Mesenchymal stem cell (in vitro differentiated cells and primary cell): ENCODE results near the gene BCL7A.
A peak's percentile ranks its signal among the peaks of the same experiment; 100 is the strongest.

Experiments used
- DNase-seq: peaks from one replicate; pipeline ENCODE4 v3.0.0-alpha.2; 2013
- H2AFZ ChIP-seq: one replicate; pipeline ENCODE4 v1.6.1; 2013; ENCODE audit warnings: low read depth, mild to moderate bottlenecking, control low read depth, inconsistent platforms, low read length, moderate library complexity
- H2AK5ac ChIP-seq: 2 replicates; pipeline ENCODE4 v1.6.1; 2013; ENCODE audit warnings: low read length, moderate library complexity, mild to moderate bottlenecking, inconsistent platforms; ENCODE audit not compliant: severe bottlenecking
- H2BK120ac ChIP-seq: one replicate; pipeline ENCODE4 v1.6.1; 2013; ENCODE audit warnings: low read depth, mild to moderate bottlenecking, inconsistent platforms, low read length, moderate library complexity
- H2BK12ac ChIP-seq, 2 experiments: one replicate each; pipeline ENCODE4 v1.6.1; 2013; ENCODE audit warnings: inconsistent platforms in 2 of 2, low read length in 2 of 2, mild to moderate bottlenecking in 2 of 2, moderate library complexity in 2 of 2, control low read depth in 1 of 2
- H2BK15ac ChIP-seq: one replicate; pipeline ENCODE4 v1.6.1; 2013; ENCODE audit warnings: mild to moderate bottlenecking, low read depth, inconsistent platforms; ENCODE audit not compliant: poor library complexity, severe bottlenecking
- H2BK5ac ChIP-seq: 2 replicates; pipeline ENCODE4 v1.6.1; 2013; ENCODE audit warnings: low read depth, mild to moderate bottlenecking, low read length, control low read depth, inconsistent platforms; ENCODE audit not compliant: poor library complexity, severe bottlenecking
- H3K14ac ChIP-seq, 2 experiments: one replicate each; pipeline ENCODE4 v1.6.1; 2013; ENCODE audit warnings: inconsistent platforms in 2 of 2, low read length in 2 of 2, control low read depth in 1 of 2, mild to moderate bottlenecking in 1 of 2, moderate library complexity in 1 of 2
- H3K18ac ChIP-seq, 2 experiments: one replicate each; pipeline ENCODE4 v1.6.1; 2013; ENCODE audit warnings: inconsistent platforms in 2 of 2, low read length in 2 of 2, control low read depth in 1 of 2, low read depth in 1 of 2, mild to moderate bottlenecking in 1 of 2
- H3K23ac ChIP-seq, 2 experiments: one replicate each; pipeline ENCODE4 v1.6.1; 2013; ENCODE audit warnings: inconsistent platforms in 2 of 2, low read length in 2 of 2, mild to moderate bottlenecking in 2 of 2, moderate library complexity in 2 of 2, control low read depth in 1 of 2
- H3K27ac ChIP-seq: 2 replicates; pipeline ENCODE4 v1.5.1; 2013; ENCODE audit warnings: mild to moderate bottlenecking, moderate library complexity, low read length, control low read depth, inconsistent platforms; ENCODE audit not compliant: poor library complexity, severe bottlenecking
- H3K27me3 ChIP-seq, 2 experiments: 2 replicates each; pipeline versions ENCODE4 v1.6.1 to v1.7.0; 2013; ENCODE audit warnings: low read length in 2 of 2, mild to moderate bottlenecking in 2 of 2, moderate library complexity in 2 of 2, control low read depth in 1 of 2, inconsistent platforms in 1 of 2; ENCODE audit not compliant: control insufficient read depth in 1 of 2, insufficient read depth in 1 of 2
- H3K36me3 ChIP-seq, 2 experiments: 2 replicates each; pipeline versions ENCODE4 v1.6.1 to v1.7.0; 2013; ENCODE audit warnings: low read length in 2 of 2, control low read depth in 1 of 2, inconsistent platforms in 1 of 2, low read depth in 1 of 2, mild to moderate bottlenecking in 1 of 2; ENCODE audit not compliant: insufficient read depth in 2 of 2, control insufficient read depth in 1 of 2
- H3K4ac ChIP-seq, 2 experiments: one replicate each; pipeline ENCODE4 v1.6.1; 2013; ENCODE audit warnings: inconsistent platforms in 2 of 2, low read length in 2 of 2, mild to moderate bottlenecking in 2 of 2, moderate library complexity in 2 of 2, control low read depth in 1 of 2, low read depth in 1 of 2
- H3K4me1 ChIP-seq: 2 replicates; pipeline ENCODE4 v1.6.1; 2013; ENCODE audit warnings: low read depth, low read length, control low read depth; ENCODE audit not compliant: control insufficient read depth, insufficient read depth
- H3K4me2 ChIP-seq: 2 replicates; pipeline ENCODE4 v1.6.1; 2013; ENCODE audit warnings: low read length, mild to moderate bottlenecking, inconsistent platforms; ENCODE audit not compliant: poor library complexity, severe bottlenecking
- H3K4me3 ChIP-seq, 2 experiments: 2 replicates each; pipeline versions ENCODE4 v1.5.1 to v1.7.0; 2013; ENCODE audit warnings: low read length in 2 of 2, mild to moderate bottlenecking in 2 of 2, control low read depth in 1 of 2, low read depth in 1 of 2; ENCODE audit not compliant: insufficient read depth in 1 of 2
- H3K79me1 ChIP-seq: replicated peaks from 2 replicates; pipeline ENCODE4 v1.6.1; 2013; ENCODE audit warnings: mild to moderate bottlenecking, control low read depth, low read length, inconsistent platforms; ENCODE audit not compliant: poor library complexity, severe bottlenecking
- H3K9ac ChIP-seq: 2 replicates; pipeline ENCODE4 v1.7.0; 2013; ENCODE audit warnings: mild to moderate bottlenecking, low read length, moderate library complexity
- H3K9me3 ChIP-seq: 2 replicates; pipeline ENCODE4 v1.7.0; 2013; ENCODE audit warnings: mild to moderate bottlenecking, low read length; ENCODE audit not compliant: control insufficient read depth
- H4K8ac ChIP-seq: one replicate; pipeline ENCODE4 v1.6.1; 2013; ENCODE audit warnings: inconsistent platforms, mild to moderate bottlenecking, low read length, moderate library complexity
- H4K91ac ChIP-seq: one replicate; pipeline ENCODE4 v1.6.1; 2013; ENCODE audit warnings: mild to moderate bottlenecking, low read length, inconsistent platforms
- WGBS: methylation state at CpG from one replicate; pipeline ENCODE4 v1.1.7; 2013; ENCODE audit warnings: mixed read lengths; 5-methylcytosine and 5-hydroxymethylcytosine counted together

Gene BCL7A

GRCh38 chr12:122021193-122021821 is 377 bp upstream of the BCL7A start:
- Histone ChIP-seq H3K4me1 (peaks cover 22% of the 10 kb centered on the region), H2AK5ac (no peak overlapping the region), H3K27me3 (peaks cover 0 to 9% of the 10 kb centered on the region in 2 experiments), H3K36me3 (no peaks in the 10 kb centered on the region), H4K8ac (no peak overlapping the region), H3K9ac (peak overlapping the region; percentile 43), H3K14ac (no peak overlapping the region), H3K4ac (no peak overlapping the region), H2BK15ac (peak overlapping the region; percentile 71), H3K79me1 (peaks cover 6% of the 10 kb centered on the region), H3K27ac (no peak overlapping the region), H3K23ac (no peak overlapping the region), H3K9me3 (peaks cover 9% of the 10 kb centered on the region), H2BK12ac (no peak overlapping the region), H2BK5ac (no peak overlapping the region), H3K18ac (no peak overlapping the region), H3K4me2 (peak overlapping the region; percentile 91), H4K91ac (peak overlapping the region; percentile 27), H3K4me3 (peak overlapping the region; percentile 75 to 76), H2AFZ (peak overlapping the region; percentile 51), H2BK120ac (no peak overlapping the region)
- peak; percentile 34 for DNase-seq
- 2% methylated on average over 55 of the region's 57 CpGs for WGBS

- Histone ChIP-seq H3K4ac (peak overlapping the region in 1 of 2 experiments; percentile 12), H3K9ac (peak overlapping the region; percentile 82), H2BK120ac (peak overlapping the region; percentile 54), H3K79me1 (peaks cover 14% of the 10 kb centered on the region), H3K27me3 (peaks cover 0 to 9% of the 10 kb centered on the region in 2 experiments), H2BK12ac (no peak overlapping the region), H4K91ac (peak overlapping the region; percentile 28), H3K4me1 (peaks cover 27% of the 10 kb centered on the region), H3K36me3 (no peaks in the 10 kb centered on the region), H2AK5ac (no peak overlapping the region), H2AFZ (peak overlapping the region; percentile 1), H2BK5ac (peak overlapping the region; percentile 78), H2BK15ac (peak overlapping the region; percentile 64), H3K14ac (peak overlapping the region in 1 of 2 experiments; percentile 90), H3K27ac (peak overlapping the region; percentile 95), H3K23ac (peak overlapping the region in 1 of 2 experiments; percentile 83), H4K8ac (peak overlapping the region; percentile 40), H3K9me3 (peaks cover 9% of the 10 kb centered on the region), H3K18ac (peak overlapping the region in 1 of 2 experiments; percentile 67), H3K4me2 (peak overlapping the region; percentile 95), H3K4me3 (peak overlapping the region; percentile 75 to 79)
- peak; percentile 32 for DNase-seq
- under 1% methylated on average over 99 of the region's 124 CpGs for WGBS
Measured at GRCh38 chr12:122022393-122023338, 982 bp downstream of the BCL7A start.

- Histone ChIP-seq H2BK120ac (no peak overlapping the region), H3K79me1 (peaks cover 22% of the 10 kb centered on the region), H3K27me3 (peaks cover 0 to 9% of the 10 kb centered on the region in 2 experiments), H2AFZ (no peak overlapping the region), H2AK5ac (peak overlapping the region; percentile 98), H3K4ac (peak overlapping the region in 1 of 2 experiments; percentile 53), H3K18ac (peak overlapping the region in 1 of 2 experiments; percentile 67), H3K4me2 (peak overlapping the region; percentile 95), H2BK5ac (peak overlapping the region; percentile 82), H4K8ac (peak overlapping the region; percentile 40), H2BK15ac (no peak overlapping the region), H3K36me3 (no peaks in the 10 kb centered on the region), H4K91ac (no peak overlapping the region), H3K9me3 (peaks cover 4% of the 10 kb centered on the region), H2BK12ac (no peak overlapping the region), H3K4me1 (peaks cover 29% of the 10 kb centered on the region), H3K14ac (no peak overlapping the region), H3K9ac (peak overlapping the region; percentile 82), H3K4me3 (peak overlapping the region; percentile 75 to 79), H3K23ac (no peak overlapping the region), H3K27ac (peak overlapping the region; percentile 95)
- 22% methylated on average over 43 of the region's 43 CpGs for WGBS
- peak; percentile 75 for DNase-seq
Measured at GRCh38 chr12:122023339-122024131, 1.9 kb downstream of the BCL7A start.
